Measurements from ENCODE around the gene YTHDF2.

YTHDF2 gene

DNA sequence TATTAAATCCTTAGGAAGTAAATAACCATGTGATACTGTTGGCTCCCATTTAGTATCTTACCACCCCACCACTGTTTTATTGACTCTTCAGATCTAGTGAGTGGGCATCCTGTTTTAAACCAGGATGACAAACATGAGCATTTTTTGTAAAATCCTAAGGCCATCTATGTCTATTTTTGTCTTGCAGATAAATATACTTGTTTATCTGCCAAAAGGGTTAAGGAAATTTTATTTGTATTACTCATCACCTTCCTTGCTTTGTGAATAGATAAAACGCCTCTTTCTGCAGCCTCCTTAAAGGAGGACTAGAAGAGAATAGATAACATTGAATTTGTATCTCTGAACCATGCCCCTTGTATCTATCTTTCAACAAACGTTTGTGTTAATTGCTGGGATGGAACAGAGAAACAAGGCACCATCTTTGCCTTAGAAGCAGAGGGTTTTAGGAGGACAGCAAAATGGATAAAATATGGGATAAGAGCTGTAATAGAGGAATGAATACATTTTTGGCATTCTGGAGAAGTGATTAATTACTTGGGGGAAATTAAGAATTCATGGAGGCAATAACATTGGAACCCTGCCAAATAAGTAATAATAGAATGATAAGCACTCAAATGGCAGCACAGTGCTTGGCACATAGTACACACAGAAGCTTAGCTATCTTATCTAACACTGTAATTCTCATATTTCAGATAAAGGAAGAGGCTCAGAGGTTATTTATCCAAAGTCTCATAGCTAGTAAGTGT, 14.7 kb downstream of the YTHDF2 start:
- no peak overlapping the region for H3K27ac ChIP-seq
- TF ChIP-seq, protein P1, sequence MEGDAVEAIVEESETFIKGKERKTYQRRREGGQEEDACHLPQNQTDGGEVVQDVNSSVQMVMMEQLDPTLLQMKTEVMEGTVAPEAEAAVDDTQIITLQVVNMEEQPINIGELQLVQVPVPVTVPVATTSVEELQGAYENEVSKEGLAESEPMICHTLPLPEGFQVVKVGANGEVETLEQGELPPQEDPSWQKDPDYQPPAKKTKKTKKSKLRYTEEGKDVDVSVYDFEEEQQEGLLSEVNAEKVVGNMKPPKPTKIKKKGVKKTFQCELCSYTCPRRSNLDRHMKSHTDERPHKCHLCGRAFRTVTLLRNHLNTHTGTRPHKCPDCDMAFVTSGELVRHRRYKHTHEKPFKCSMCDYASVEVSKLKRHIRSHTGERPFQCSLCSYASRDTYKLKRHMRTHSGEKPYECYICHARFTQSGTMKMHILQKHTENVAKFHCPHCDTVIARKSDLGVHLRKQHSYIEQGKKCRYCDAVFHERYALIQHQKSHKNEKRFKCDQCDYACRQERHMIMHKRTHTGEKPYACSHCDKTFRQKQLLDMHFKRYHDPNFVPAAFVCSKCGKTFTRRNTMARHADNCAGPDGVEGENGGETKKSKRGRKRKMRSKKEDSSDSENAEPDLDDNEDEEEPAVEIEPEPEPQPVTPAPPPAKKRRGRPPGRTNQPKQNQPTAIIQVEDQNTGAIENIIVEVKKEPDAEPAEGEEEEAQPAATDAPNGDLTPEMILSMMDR (conservative IDR thresholded peaks at IDR 0.05), result no peak

DNA sequence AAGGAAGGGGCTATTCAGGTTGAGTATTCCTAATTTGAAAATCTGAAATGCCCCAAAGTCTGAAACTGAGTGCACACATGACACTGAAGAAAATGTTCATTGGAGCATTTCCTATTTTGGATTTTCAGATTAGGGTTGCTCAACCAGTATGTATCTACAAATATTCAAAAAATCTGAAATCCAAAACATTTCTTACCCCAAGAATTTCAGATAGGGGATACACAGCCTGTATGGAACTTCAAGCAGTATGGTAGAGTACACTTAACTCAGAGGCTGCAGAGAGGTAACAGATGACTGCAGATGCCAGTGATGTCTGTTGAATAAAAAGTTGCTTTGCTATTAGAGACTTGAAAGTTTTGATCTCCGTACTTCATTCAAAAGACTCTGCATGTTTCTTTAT, 19.0 kb downstream of the YTHDF2 start:
- no peak overlapping the region for H3K27ac ChIP-seq
- TF ChIP-seq, protein P1 (conservative IDR thresholded peaks at IDR 0.05), result no peak

DNA sequence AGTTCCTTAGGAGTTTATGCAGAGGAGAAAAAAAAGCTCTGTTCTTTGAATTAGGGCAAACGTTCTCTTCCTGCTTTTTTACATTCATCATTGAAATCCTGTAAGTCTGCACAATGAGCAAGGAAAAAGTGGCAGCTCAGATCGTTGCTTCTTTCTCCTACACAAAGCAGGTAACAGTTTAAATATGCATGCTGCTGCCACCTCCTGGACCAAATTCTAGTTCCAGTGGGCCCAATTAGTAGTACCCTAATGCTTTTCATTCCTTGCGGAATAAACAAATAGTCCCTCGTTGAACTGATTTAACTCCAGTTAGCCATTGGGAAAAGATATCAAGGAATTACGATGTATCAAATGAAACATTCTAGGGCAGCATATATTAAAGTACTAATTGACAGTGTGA, 20.1 kb downstream of the YTHDF2 start:
- TF ChIP-seq, protein P1 (conservative IDR thresholded peaks at IDR 0.05), result peak; percentile 64
- no peak overlapping the region for H3K27ac ChIP-seq

DNA sequence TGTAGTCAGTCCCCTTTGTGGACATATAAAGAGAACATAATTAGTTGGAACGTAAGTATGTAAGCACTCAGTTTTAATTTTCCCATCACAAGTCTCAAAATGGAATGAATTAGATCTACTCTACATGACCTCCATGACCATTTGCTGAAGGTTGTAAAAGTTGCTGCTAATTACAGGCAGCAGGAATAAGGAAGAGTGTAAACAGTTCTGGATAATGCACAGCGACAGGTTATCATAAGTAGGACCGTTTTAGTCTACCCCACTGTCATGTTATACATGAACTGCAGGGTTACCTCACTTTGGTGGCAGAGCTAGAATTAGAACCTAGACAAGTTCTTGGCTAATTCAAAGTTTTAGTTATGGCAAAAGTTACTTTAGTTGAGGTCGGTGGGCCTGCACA, 21.7 kb downstream of the YTHDF2 start:
- TF ChIP-seq, protein P1 (conservative IDR thresholded peaks at IDR 0.05), result no peak
- H3K27ac ChIP-seq, result no peak overlapping the region

DNA sequence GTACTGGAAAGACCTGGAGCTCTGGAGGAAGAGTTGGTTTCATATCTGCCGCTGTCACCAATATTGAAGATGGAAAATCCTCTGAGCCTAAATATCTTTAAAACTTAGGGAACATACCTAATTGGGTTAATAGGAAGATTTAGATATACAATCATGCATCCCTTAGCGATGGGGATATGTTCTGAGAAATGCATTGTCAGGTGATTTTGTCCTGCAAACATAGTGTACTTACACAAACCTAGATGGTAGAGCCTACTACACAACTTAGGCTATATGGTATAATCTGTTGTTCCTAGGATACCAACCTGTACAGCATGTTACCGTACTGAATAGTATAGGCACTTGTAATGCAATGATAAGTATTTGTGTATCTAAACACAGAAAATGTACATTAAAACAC, 22.5 kb downstream of the YTHDF2 start:
- H3K27ac ChIP-seq, result no peak overlapping the region
- TF ChIP-seq, protein P1 (conservative IDR thresholded peaks at IDR 0.05), result no peak

DNA sequence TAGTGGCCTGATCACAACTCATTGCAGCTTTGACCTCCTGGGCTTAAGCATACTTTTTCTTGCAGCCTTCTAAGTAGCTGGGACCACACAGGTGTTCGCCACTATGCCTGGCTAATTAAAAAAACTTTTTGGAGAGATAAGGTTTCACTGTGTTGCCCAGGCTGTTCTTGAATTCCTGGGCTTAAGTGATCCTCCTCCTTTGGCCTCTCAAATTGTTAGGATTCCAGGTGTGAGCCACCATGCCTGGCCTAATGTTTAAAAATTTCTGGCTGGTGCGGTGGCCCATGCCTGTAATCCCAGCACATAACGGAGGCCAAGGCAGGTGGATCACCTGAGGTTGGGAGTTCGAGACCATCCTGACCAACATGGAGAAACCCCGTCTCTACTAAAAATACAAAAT, 24.4 kb downstream of the YTHDF2 start:
- TF ChIP-seq, protein P1 (conservative IDR thresholded peaks at IDR 0.05), result no peak
- no peak overlapping the region for H3K27ac ChIP-seq

DNA sequence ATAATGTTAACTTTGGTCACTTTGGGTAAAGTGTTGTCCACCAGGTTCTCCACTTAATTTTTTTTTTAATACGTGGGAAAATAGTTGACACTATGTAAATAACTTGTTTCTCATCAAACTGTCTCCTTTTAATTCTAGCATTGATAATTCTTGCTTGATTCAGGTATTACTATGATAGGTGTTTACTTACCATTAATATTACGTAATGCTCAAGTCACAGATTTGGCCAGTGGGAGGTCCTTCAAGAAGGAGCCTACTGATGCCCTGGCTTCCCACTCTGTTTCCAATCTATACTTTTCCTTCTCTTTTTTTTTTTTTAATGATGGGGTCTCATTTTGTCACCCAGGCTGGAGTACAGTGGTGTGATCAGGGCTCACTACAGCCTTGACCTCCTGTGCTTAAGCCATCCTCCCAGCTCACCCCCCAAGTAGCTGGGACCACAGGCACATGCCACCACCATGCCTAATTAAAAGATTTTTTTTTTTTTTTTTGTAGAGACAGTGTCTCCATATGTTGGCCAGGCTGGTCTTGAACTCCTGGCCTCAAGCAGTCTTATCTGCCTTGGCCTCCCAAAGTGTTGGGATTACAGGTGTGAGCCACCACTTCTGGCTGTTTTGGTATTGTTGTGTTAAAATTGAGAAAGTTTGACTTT, 29.9 kb downstream of the YTHDF2 start:
- no peak overlapping the region for H3K27ac ChIP-seq
- TF ChIP-seq, protein P1 (conservative IDR thresholded peaks at IDR 0.05), result no peak

Data from VCaP (cell line).